GM21825 (cell line): Measurements from ENCODE around the gene MS4A1.
"Not testable (repeated sequence)": the region's sequence is repeated elsewhere in the genome, so short reads cannot be mapped to it uniquely, and the experiment has no call there.

Experiments
- ATAC-seq: cut with Tn5 transposase; IDR thresholded peaks from one replicate; pipeline ENCODE4 v1.9.1; 2021; ENCODE audit warnings: mild to moderate bottlenecking, moderate library complexity; ENCODE audit not compliant: unreplicated experiment

The MS4A1 gene

DNA sequence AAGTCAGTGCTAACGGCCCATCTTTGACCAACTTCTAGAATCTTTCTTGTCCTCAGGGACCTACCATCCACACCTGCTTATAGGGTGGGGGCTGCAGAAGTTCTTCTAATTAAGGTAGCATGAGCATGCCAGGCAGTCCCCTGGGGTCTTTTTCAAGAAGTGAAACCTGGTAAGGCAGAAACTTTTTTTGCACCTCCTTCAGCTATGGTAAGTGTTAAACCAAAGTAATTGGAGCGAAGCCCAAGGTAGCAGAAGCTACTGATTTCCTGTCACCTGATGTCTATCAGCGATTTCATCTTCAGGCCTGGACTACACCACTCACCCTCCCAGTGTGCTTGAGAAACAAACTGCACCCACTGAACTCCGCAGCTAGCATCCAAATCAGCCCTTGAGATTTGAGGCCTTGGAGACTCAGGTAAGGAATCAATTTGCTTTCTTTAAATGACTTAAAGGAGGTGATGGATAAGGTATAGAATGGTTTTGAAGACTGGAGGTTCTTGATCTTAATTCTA, at the start of gene MS4A1:
Gene MS4A1 (plus strand): TSS at position 317 of the 512 bp plus-strand sequence. CDS start 6,528 bp downstream, outside the sequence.
- peak; percentile 79 for ATAC-seq

DNA sequence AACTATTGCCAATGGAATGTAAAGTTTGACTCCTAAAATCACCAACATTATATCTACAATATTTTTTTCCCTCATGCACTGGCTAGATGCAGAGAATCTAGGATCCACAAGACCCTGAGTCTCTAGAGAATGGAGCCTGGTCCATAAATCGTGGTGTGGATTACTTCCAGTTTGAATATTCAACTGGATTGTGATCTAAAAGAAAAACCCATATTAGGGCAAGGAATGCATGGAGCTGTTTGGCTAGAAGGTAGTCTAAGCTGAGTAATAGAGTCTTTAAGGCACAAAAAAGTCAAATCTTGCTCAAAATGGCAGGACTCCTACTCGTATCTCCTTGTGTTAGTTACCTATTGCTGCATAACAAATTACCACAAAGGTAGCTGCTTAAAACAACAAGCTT, 35.6 kb upstream of the MS4A1 start:
- ATAC-seq = no peak

DNA sequence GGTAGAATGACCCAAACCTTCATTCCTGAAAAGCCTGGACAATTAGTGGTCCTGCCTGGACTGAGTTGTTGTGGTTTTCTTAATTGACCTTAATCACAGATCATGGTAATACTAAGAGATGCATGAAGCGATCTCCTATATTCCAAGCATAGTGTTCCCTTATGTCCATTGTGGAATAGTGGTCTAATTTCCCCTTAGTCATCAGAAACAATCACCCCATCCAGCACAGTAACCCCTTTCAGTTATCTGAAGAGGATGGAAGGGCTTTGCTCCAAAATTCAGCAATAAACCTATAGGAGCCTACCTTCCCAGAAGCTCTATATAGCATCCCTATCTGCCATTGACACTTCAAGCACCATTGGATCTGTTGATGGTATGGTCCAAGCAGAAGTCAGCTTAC, 33.0 kb upstream of the MS4A1 start:
- ATAC-seq = no peak

DNA sequence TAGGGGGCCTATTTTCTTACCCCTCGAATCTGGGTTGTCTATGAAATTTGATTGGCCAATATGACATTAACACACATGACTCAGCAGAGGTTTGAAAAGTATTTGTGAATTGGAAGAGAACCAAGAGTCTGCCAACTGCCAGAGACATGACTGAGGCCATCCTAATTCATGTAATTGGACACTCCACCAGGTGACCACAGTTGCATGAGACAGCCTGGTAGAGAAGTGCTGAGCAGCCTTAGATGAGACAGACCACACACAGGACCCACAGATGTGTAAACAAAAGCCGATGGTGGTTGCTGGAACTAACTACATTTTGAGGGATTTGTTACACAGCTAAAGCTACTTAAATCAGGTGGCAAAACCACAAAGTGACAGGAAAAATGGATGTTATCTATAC, 27.1 kb upstream of the MS4A1 start:
- no peak for ATAC-seq

DNA sequence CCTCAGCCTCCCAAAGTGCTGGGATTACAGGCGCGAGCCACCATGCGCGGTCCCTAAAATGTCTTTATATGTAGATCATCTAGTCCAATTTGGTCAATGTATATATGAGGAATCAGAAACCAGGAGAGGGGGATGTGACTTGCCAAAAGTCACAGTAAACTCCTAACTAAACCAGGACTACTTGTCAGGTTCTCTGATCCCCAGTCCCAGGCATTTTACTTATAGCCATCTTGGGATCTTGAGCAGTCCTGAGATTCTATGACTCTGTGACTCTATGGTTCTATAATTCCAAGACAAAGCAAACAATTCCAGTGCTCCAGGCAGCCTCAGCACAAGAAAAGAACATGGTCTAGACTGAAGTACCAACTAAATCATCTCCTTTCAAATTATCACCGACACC, 26.4 kb upstream of the MS4A1 start, which contains the start of gene MS4A5:
Gene MS4A5 (plus strand): TSS at position 301 of the 400 bp plus-strand sequence. CDS start 103 bp downstream, outside the sequence.
- ATAC-seq = no peak

DNA sequence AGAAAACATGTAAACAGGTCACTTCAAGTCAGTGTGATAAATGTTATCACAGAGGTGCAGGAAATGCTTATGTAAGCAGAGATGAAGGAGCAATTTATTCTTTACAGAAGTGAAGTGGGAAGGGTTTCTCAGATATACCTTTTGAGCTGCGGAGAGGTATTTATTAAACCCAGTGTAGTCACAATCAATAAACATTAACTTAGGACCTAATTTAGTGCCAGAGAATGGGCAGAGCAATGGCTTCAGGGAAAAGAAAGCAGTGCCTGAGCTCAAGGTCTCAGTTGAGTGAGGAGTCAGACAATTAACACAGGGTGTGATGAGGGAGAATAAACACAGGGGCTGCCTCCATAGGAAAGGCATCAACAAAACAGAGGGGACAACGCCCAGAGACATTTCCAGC, 24.4 kb upstream of the MS4A1 start:
- ATAC-seq = no peak

DNA sequence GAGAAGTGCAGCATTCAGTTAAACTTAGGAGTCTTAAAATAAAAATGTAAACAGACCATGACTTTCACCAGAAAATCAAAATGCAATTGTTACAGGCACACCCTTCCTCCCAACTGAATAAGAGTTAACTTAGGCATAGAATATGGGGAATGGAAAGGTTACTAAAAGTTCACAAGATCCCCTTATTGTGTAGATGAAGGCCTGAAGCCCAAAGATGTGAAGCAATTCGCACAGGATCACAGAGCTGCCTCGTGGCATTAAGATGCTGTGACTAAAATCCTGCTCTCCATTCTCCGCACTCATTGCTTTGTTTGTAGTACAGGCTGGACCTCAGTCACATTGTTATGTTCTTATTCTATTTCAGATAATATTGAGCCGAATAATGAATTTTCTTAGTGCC, 22.2 kb upstream of the MS4A1 start:
- ATAC-seq = no peak

DNA sequence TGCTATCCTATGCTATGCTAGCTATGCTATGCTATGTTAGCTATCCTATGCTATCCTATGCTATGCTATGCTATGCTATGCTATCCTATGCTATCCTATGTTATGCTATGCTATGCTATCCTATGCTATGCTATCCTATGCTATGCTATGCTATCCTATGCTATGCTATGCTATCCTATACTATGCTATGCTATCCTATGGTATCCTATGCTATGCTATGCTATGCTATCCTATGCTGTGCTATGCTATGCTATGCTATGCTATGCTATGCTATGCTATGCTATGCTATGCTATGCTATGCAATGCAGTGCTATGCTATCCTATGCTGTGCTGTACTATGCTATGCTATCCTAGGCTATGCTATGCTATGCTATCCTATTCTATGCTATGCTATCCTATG, 8.6 kb upstream of the MS4A1 start:
- no peak for ATAC-seq

DNA sequence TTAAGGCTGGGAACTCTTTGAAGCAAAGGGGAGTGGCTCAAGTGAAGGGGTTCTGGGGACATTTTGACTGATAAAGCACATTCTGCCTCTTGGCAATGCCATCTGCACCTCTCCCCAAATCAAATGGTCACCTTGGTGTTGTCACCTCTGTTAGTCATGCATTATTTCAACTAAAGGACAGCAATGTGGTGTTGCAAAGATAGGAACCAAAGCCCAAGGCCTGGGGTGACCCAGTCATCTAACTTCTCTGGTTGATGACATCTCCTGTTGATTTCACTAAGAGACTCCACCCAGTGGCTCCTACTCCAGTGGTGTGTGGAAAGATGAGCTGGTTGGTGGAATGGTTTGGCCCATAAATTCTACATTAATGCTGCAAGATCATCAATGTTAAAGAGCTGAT, 7.8 kb upstream of the MS4A1 start:
- ATAC-seq = no peak

DNA sequence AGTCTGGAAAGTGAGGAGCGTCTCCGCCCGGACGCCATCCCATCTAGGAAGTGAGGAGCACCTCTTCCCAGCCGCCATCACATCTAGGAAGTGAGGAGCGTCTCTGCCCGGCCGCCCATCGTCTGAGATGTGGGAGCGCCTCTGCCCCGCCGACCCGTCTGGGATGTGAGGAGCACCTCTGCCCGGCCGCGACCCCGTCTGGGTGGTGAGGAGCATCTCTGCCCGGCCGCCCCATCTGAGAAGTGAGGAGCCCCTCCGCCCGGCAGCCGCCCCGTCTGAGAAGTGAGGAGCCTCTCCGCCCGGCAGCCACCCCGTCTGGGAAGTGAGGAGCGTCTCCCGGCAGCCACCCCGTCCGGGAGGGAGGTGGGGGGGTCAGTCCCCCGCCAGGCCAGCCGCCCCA, 4.5 kb upstream of the MS4A1 start:
- not testable (repeated sequence) for ATAC-seq

DNA sequence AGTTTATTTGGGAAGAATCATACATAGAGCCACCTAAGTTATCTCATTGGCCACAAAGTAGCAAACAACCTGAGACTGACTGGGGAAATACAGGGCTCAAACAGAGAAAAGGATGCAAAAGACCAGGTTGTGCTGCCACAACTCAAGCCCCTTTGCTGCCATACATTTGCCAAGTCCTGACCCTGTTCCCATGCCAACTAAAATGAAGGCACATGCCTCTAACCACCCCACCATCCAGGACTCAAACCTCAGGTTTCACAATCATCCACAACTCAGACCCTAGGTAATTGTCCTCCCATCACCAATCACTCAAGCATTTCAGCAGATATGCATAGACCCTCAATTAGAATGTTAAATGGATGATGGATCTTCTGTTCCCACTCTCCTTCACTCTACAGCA, 1.4 kb upstream of the MS4A1 start:
- no peak for ATAC-seq

DNA sequence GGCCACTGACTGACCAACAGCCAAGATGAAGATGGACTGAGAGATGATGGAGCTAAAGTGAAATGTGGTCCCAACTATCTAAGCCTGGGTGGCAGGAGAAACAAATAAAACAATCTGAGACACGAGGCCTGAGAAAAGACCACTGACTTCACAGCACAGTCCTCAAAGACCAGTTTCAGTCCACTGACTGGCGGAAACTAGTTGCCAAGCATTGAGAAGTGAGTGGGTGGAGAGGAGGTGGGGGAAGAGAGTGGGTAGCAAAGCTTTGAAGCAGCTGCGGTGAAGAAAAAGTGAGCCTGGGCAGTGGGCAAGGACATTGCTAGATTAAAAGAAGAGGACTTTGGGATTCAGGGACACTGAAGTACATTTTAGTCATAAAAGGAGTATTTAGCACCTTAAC, 1.9 kb downstream of the MS4A1 start:
- ATAC-seq = no peak

DNA sequence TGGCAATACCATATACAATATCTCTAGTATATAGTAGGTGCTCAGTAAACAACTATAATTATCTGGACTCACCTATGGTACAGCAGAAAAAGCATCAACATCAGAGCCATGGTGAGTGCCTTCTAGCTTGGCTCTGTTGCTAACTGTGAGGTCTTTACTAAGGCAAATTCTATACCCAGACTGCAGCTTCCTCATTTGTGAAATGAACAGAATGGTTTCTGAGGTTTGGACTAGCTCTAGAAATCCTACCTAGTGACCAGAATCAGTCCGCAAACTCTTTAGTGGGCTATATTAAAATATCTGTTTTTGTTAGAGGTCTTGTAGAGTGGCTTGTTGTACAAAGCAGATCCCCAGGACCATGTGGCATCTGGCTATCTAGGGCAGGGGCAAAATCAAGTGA, 3.7 kb downstream of the MS4A1 start:
- no peak for ATAC-seq

DNA sequence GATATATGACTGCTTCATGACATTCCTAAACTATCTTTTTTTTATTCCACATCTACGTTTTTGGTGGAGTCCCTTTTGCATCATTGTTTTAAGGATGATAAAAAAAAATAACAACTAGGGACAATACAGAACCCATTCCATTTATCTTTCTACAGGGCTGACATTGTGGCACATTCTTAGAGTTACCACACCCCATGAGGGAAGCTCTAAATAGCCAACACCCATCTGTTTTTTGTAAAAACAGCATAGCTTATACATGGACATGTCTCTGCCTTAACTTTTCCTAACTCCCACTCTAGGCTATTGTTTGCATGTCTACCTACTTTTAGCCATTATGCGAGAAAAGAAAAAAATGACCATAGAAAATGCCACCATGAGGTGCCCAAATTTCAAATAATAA, 13.2 kb downstream of the MS4A1 start:
- ATAC-seq = no peak

DNA sequence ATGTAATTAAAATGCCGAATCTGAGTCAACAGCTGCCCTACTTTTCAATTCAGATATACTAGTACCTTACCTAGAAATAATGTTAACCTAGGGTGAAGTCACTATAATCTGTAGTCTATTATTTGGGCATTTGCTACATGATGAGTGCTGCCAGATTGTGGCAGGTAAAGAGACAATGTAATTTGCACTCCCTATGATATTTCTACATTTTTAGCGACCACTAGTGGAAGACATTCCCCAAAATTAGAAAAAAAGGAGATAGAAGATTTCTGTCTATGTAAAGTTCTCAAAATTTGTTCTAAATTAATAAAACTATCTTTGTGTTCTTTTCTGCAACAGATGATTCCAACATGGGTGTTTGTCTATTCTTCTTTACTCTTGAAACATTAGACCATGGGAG, 14.1 kb downstream of the MS4A1 start:
- ATAC-seq = no peak

DNA sequence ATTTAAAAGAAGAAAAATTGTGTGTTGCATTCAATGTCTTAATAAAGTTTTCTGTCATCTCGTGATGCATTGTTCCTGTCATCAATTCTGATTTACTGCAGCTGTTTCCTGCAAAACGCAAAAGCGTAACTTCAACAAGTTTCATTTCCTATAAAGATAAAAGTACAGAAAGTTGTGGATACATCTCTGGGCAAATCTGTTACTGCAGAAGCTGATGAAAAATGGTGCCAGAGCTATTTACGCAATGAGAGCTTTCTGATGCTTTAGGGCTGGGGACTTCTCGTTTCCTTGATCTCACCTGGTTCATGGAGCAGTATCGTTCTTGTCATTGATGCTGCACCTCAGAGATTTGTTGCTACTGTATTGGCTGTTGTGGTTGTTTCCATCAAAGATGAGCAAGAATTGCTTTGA, 21.4 kb downstream of the MS4A1 start:
- ATAC-seq = peak; percentile 60

DNA sequence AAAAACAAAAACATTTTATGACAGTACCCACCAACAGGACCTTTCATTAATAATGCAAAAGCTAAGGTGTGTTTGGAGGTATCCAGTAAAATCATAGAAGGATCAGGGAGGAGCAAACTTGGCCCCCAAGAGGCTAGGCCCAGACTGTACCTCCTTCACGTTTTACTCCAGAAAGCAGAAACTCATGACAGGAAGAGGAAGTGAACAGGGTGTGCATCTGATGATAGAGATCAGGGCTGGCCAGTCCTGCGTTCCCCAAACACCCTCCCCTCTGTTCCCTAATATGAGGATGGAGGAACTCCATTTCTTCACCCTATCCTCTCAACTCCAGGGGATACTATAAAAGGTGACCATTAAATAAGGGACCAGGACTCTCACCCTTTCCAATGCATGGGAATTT, 26.7 kb downstream of the MS4A1 start:
- peak; percentile 38 for ATAC-seq

DNA sequence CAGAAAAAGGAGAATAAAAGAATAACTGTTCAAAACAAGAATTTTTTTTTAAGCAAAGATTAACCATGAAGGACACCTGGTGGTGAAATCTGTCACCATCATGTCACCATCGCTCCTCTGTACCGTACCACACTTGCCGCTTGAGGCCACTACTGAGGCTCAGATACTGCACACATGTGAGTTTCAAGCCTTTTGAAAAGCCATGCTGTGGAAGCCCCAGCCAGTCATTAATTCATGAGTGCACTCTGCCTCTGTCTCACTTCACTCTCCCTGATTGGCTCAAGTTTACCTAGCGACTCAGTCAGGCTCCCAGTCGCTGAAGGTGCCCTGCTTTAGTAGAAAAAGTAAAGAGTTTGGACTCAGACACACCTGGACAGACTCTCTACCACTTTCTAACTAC, 30.3 kb downstream of the MS4A1 start:
- ATAC-seq = peak; percentile 97

DNA sequence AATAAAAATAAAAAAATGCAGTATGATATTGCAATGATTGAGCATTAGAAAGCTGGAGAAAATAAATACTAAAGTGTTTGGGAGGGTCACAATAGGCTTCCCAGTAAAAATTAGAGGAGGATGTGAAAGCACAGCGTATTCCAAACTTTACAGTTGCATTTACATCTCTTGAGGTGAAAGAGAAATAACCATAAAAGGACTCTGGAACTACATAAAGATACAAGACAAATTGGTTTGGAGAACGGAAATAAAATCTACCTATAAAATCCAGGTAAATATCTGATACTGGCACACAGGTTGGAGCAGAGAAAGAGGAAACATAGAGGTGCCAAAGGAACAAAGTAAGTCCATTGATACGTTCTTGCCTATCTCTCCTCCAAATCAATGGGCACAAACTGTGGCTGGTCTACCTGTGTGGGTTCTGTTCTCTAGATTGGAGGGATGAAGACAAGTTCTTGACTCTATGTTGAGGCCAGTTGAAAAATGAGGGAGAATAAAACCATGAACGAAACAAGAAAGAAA, 36.9 kb downstream of the MS4A1 start, which contains the start of gene MS4A12:
Gene MS4A12 (plus strand): TSS at position 291 of the 522 bp plus-strand sequence. CDS start 4,541 bp downstream, outside the sequence.
- ATAC-seq = no peak

DNA sequence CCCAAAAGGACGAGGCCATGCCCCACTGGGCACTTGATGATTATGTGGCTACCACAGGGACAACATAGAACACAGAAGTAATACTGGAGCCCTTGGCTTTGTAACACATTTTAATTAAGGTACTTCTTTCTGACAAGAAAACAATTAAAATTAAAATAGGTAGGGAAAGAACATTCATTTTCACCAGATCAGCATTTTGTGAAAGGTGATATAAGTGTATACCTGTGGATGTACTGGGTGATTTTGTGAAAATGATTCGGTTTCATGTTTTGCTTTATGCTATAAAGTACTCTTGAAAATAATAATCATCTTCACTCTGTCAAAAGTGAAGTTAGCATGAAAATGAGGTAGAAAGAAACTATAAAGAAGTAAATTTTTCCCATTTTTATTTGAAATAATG, 37.8 kb downstream of the MS4A1 start:
- ATAC-seq = no peak

DNA sequence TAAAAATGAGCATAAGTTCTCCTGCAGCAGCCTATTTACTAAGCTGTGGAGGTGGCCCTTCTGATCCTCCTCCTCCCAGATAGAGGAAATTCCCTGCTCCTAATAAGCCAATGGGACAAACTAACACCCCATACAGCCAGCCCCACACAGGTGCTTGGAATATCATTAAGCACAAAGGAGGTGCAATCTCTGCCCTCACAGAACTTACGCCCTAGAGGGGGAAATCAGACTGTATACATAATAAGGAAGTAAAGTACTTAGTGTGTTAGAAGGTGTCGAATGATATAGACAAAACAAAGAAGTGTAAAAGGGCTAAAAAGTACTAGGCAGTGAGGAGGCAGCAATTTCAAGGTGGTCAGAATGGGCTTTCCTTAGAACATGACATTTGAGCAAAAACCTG, 42.8 kb downstream of the MS4A1 start:
- ATAC-seq = no peak

DNA sequence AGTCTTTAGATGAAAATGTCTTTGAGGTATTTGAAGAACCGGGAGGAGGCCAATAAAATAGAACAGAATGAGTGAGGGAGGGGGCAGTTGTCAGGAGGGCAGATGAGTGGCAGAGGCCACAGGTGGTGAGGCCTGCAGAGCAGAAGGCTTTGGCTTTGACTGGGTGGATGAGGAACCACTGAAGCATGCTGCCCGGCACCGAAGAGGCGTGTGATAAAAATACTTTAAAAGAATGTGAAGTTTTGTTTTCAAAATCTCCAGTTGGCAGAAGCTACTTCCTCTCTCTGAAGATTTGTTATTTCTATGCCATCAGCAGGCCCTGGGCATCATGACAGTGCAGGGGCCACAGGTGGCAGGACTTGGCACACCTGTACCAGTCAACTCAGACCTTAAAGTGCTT, 43.2 kb downstream of the MS4A1 start:
- peak; percentile 83 for ATAC-seq

DNA sequence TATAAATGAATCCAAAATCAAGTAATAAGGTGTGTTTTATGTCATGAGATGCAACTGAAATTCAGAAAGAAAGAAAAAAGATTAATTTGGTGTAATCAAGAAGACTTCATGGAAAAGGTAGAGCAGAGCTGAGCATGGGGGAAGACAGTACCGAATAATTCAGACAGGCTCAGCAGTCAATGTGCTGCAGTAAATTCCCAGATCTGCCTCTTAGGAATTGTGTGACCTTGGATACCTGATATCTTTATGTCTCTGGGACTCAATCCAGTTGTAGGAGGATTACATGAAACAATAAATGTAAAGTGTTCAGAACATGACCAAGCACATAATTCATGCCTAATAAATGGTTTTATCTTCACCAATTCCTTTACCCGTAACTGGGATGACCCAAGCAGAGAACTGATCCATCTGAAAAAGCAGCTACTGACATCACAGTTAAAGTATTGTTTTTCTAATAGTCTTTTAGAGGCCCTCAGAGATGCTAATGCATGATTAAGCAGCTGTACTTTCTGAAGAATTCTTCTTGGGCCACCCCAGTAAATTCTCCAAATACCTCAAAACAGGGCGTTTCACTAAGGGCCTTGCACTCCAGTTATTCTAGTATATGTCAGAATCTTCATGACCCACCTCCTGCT, 44.7 kb downstream of the MS4A1 start:
- ATAC-seq = no peak
